K562 (cell line): ENCODE data around the gene CD6. TPM values are rescaled to one million over a fixed set of nuclear protein-coding genes. Genes with fewer than 3 reads are reported as not detected.

Experiments
- DPF2 ChIP-seq: fragments of 450-650 bp; IDR thresholded peaks from 2 replicates; pipeline ENCODE4 v1.6.1; 2016
- HEY1 ChIP-seq: fragments of 250-450 bp; sonication (Bioruptor Pico); IDR thresholded peaks from 2 replicates; pipeline ENCODE4 v1.5.0; 2020; ENCODE audit warnings: mild to moderate bottlenecking, moderate library complexity, borderline replicate concordance
- RREB1 ChIP-seq: fragments of 250-450 bp; sonication (Bioruptor Pico); IDR thresholded peaks from 2 replicates; pipeline ENCODE4 v1.4.0; 2020
- ZNF592 ChIP-seq: fragments of 450-650 bp; IDR thresholded peaks from 2 replicates; pipeline ENCODE4 v1.6.1; 2017; ENCODE audit warnings: antibody characterized with exemption, mild to moderate bottlenecking
- polyA plus RNA-seq, 8 experiments: library from polyadenylated mRNA; depleted of rRNA in 4 of 8; stranded (reverse) in 5 of 8; unstranded in 3 of 8; fragments of >200 nt; fragmentation: Nextera tagmentation in 2 of 8; fragmentation: Illumina TruSeq in 1 of 8; extraction: Ambion mirVana in 2 of 8; extraction: Trizol in 1 of 8; gene quantifications; 2 replicates each; pipeline versions ENCODE4 v1.2.1 to v1.2.3, GENCODE V29; 2011 to 2014; ENCODE audit warnings: inconsistent platforms in 1 of 8, missing spikeins in 1 of 8
- total RNA-seq, 7 experiments: library from RNA; depleted of rRNA in 6 of 7; stranded (reverse); fragments of >200 nt in 6 of 7; fragmentation: Illumina TruSeq in 2 of 7; extraction: Trizol in 2 of 7; gene quantifications; 2 replicates each; pipeline versions ENCODE4 v1.2.1 to v1.2.3, GENCODE V29; 2011 to 2021; ENCODE audit warnings: low replicate concordance in 1 of 7

The CD6 gene
- total and polyA plus RNA-seq, 9 of the 15 experiments (the other 6 are each of a cell fraction or from before 2014, with no cell fraction given) = 0.84 TPM; not detected in 8

- TF ChIP-seq ZNF592 = no peak
- TF ChIP-seq DPF2 = no peak
- no peak for TF ChIP-seq RREB1 (CRISPR knock-in tag)
- no peak for TF ChIP-seq HEY1 (CRISPR knock-in tag)
These were observed 83.6 kb downstream of the CD6 start (continued) for GRCh38 chr11:61054927-61055562.
